ENCODE measurements around the gene EZH1. TPM values are rescaled to one million over a fixed set of nuclear protein-coding genes. Genes with fewer than 3 reads are reported as not detected.

Gene EZH1
- total RNA-seq, 4 donors from 2014 or later, result 32.6 to 55.2 (median 47.5) TPM

DNA sequence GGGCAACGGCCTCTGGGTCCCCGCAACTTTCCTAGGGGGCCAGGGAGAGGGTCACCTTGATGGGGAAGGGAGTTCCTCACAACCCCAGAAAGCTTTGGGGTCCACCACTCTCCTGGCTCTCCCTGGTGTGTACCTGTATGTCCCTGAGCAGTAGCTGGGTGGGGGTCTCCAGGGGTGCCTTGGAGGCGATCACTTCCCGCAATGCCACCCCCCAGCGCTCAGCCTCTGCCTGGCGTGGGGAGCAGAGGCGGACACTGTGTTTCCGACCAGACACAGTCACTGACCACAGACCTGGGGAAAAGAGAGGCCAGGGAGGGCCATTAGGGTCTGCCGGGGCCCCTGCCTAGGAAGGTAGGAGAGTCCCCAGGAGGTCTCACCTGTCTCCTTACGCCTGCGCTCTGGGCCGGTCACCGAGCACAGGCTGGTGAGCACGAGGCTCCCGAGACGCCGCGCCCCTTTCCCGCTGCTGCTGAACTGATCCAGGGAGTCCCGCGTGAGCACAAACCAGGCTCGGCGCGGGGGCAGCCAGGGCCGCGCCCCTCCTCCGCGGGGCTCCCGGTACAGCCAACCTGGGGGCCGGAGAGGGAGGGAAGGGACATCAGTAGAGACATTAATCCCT lies 71.5 kb downstream of the EZH1 start:
- in situ Hi-C loops (cut with MboI; ENCODE audit: low sequenced_read_pairs in 4 of 4), result loop anchor here in 1 of 4 donors (10.0 kb wide), 1 partner anchor 59 kb away; no protein-coding TSS in a partner anchor
- H3K4me1 ChIP-seq, result peaks cover 40 to 49% of the 10 kb centered on the region in 2 donors
- H3K9me3 ChIP-seq, result no peaks in the 10 kb centered on the region
- H3K27me3 ChIP-seq, result no peaks in the 10 kb centered on the region
- H3K27ac ChIP-seq, result peak overlapping the region; percentile 93 to 100 (median 98)
- H3K4me3 ChIP-seq, result peak overlapping the region; percentile 76 to 99 (median 97)
- H3K36me3 ChIP-seq, result peaks cover 0 to 39% of the 10 kb centered on the region in 2 donors
- ATAC-seq (no peak), DNase-seq (no peak)
- intact Hi-C loops (cut with DNase I; ENCODE audit: low total_unique reads), result no loop called here
- peak in 1 of 2 donors; percentile 16 for TF ChIP-seq POLR2A (IDR thresholded peaks at IDR 0.05)
- TF ChIP-seq, protein P1, sequence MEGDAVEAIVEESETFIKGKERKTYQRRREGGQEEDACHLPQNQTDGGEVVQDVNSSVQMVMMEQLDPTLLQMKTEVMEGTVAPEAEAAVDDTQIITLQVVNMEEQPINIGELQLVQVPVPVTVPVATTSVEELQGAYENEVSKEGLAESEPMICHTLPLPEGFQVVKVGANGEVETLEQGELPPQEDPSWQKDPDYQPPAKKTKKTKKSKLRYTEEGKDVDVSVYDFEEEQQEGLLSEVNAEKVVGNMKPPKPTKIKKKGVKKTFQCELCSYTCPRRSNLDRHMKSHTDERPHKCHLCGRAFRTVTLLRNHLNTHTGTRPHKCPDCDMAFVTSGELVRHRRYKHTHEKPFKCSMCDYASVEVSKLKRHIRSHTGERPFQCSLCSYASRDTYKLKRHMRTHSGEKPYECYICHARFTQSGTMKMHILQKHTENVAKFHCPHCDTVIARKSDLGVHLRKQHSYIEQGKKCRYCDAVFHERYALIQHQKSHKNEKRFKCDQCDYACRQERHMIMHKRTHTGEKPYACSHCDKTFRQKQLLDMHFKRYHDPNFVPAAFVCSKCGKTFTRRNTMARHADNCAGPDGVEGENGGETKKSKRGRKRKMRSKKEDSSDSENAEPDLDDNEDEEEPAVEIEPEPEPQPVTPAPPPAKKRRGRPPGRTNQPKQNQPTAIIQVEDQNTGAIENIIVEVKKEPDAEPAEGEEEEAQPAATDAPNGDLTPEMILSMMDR (IDR thresholded peaks at IDR 0.05 in 4 of 5, conservative IDR thresholded peaks at IDR 0.05 in 1 of 5), result no peak

- peaks cover 46 to 56% of the 10 kb centered on the region in 2 donors for H3K4me1 ChIP-seq
- no peaks in the 10 kb centered on the region for H3K27me3 ChIP-seq
Observed at GRCh38 chr17:42672038-42672437, 72.8 kb downstream of the EZH1 start.

GRCh38 chr17:42670789-42671657 lies 73.8 kb downstream of the EZH1 start:
- ATAC-seq (no peak), DNase-seq (no peak)
- Histone ChIP-seq H3K4me3 (no peak overlapping the region), H3K36me3 (peaks cover 0 to 43% of the 10 kb centered on the region in 2 donors), H3K4me1 (peaks cover 52 to 58% of the 10 kb centered on the region in 2 donors), H3K27me3 (no peaks in the 10 kb centered on the region), H3K27ac (peak overlapping the region; percentile 10 to 100 (median 66)), H3K9me3 (no peaks in the 10 kb centered on the region)
- in situ Hi-C loops (cut with MboI; ENCODE audit: low sequenced_read_pairs in 4 of 4), result loop anchor here in 1 of 4 donors (10.0 kb wide), 1 partner anchor 56 kb away; no protein-coding TSS in a partner anchor
- intact Hi-C loops (cut with DNase I; ENCODE audit: low total_unique reads), result no loop called here
- no peak for TF ChIP-seq POLR2A (IDR thresholded peaks at IDR 0.05)
- TF ChIP-seq, protein P1 (IDR thresholded peaks at IDR 0.05 in 4 of 5, conservative IDR thresholded peaks at IDR 0.05 in 1 of 5), result no peak

More at GRCh38 chr17:42672038-42672437, 72.8 kb downstream of the EZH1 start:
- intact Hi-C loops (cut with DNase I; ENCODE audit: low total_unique reads) (no loop called here), in situ Hi-C loops (cut with MboI; ENCODE audit: low sequenced_read_pairs in 4 of 4) (loop anchor here in 1 of 4 donors (10.0 kb wide), 1 partner anchor 57 kb away; no protein-coding TSS in a partner anchor)
- Histone ChIP-seq H3K9me3 (no peaks in the 10 kb centered on the region), H3K36me3 (peaks cover 0 to 39% of the 10 kb centered on the region in 2 donors), H3K27ac (peak overlapping the region; percentile 93 to 100 (median 98)), H3K4me3 (no peak overlapping the region)
- DNase-seq (no peak), ATAC-seq (no peak)
- TF ChIP-seq POLR2A (IDR thresholded peaks at IDR 0.05), result no peak
- TF ChIP-seq, protein P1 (IDR thresholded peaks at IDR 0.05 in 4 of 5, conservative IDR thresholded peaks at IDR 0.05 in 1 of 5), result no peak

DNA sequence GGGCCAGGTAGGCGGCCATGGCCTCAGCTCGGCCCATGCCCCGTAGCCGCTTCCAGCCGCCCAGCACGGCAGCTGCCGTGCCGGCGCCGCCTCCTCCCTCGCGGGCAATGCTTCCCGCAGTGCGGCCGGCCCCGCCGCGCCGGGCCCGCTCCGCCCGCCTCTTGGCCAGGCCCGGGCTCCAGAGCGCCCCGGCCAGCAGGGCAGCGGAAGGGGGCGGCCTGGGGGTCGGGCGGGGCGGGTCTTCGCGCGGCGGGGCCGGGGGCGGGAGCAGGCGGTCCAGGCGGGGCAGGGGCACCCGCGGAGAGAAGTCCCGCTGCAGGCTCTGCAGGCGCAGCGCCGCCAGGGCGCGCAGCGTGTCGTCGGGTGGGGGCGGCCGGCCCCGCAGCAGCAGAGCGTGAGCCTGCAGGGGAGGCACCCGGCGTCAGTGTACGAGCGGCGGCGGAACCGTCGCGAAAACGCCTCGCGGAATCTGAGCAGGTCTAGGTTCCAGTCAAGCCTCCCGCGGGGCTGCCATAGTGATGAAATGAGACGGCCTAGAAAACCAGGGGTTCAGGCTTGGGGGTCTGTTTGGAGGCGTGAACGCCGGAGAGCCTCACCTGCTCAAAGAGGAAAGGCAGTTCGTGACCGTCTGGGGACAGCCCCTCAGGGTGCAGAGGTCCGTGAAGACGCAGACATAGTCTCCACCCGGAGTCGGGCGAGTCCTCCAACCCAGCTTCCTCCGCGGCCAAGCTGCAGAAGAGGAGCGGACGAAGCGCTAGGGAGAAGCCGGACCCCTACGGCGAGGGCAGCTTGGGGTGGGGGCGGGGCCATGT lies 74.7 kb downstream of the EZH1 start:
- Histone ChIP-seq H3K27ac (peak overlapping the region; percentile 82 to 100 (median 92)), H3K4me1 (peaks cover 52 to 56% of the 10 kb centered on the region in 2 donors), H3K27me3 (no peaks in the 10 kb centered on the region), H3K36me3 (peaks cover 0 to 49% of the 10 kb centered on the region in 2 donors), H3K4me3 (no peak overlapping the region), H3K9me3 (no peaks in the 10 kb centered on the region)
- DNase-seq (no peak), ATAC-seq (no peak)
- intact Hi-C loops (cut with DNase I; ENCODE audit: low total_unique reads), result no loop called here
- TF ChIP-seq POLR2A (IDR thresholded peaks at IDR 0.05), result no peak
- TF ChIP-seq, protein P1 (IDR thresholded peaks at IDR 0.05 in 4 of 5, conservative IDR thresholded peaks at IDR 0.05 in 1 of 5), result no peak
- in situ Hi-C loops (cut with MboI; ENCODE audit: low sequenced_read_pairs in 4 of 4), result loop anchor here in 2 of 4 donors (10.0 kb wide), 1 partner anchor 55 kb away; no protein-coding TSS in a partner anchor
